GM21390 (cell line): ENCODE results near the gene DROSHA.

ENCODE experiments used
- ATAC-seq: cut with Tn5 transposase; IDR thresholded peaks from one replicate; pipeline ENCODE4 v1.9.1; 2021; ENCODE audit not compliant: unreplicated experiment

Gene DROSHA

GRCh38 chr5:31531543-31531887, 378 bp downstream of the DROSHA start:
- ATAC-seq = peak; percentile 29

- no peak for ATAC-seq
Observed at GRCh38 chr5:31530541-31531265, 1.2 kb downstream of the DROSHA start.

GRCh38 chr5:31523041-31523440, 8.9 kb downstream of the DROSHA start:
- ATAC-seq = no peak

- no peak for ATAC-seq
Observed at GRCh38 chr5:31516802-31517201, 15.1 kb downstream of the DROSHA start.

GRCh38 chr5:31511305-31511704, 20.6 kb downstream of the DROSHA start:
- no peak for ATAC-seq

GRCh38 chr5:31504529-31504928, 27.4 kb downstream of the DROSHA start:
- no peak for ATAC-seq

- ATAC-seq = no peak
Observed at GRCh38 chr5:31502506-31502905, 29.4 kb downstream of the DROSHA start.

GRCh38 chr5:31500256-31500655, 31.6 kb downstream of the DROSHA start:
- no peak for ATAC-seq

GRCh38 chr5:31496891-31497290, 35.0 kb downstream of the DROSHA start:
- ATAC-seq = no peak

- ATAC-seq = no peak
Observed at GRCh38 chr5:31496301-31496700, 35.6 kb downstream of the DROSHA start.

- ATAC-seq = no peak
Observed at GRCh38 chr5:31495336-31495735, 36.6 kb downstream of the DROSHA start.

- no peak for ATAC-seq
Observed at GRCh38 chr5:31492869-31493268, 39.0 kb downstream of the DROSHA start.

- no peak for ATAC-seq
Observed at GRCh38 chr5:31487506-31487905, 44.4 kb downstream of the DROSHA start.

GRCh38 chr5:31486441-31486840, 45.5 kb downstream of the DROSHA start:
- no peak for ATAC-seq

- ATAC-seq = no peak
Observed at GRCh38 chr5:31485376-31486207, 46.3 kb downstream of the DROSHA start.

- no peak for ATAC-seq
Observed at GRCh38 chr5:31481531-31482165, 50.2 kb downstream of the DROSHA start.

- ATAC-seq = no peak
Observed at GRCh38 chr5:31479706-31480105, 52.2 kb downstream of the DROSHA start.

- no peak for ATAC-seq
Observed at GRCh38 chr5:31478901-31479300, 53.0 kb downstream of the DROSHA start.

GRCh38 chr5:31477971-31478370, 53.9 kb downstream of the DROSHA start:
- no peak for ATAC-seq

GRCh38 chr5:31477516-31477915, 54.4 kb downstream of the DROSHA start:
- no peak for ATAC-seq

GRCh38 chr5:31476738-31477141, 55.2 kb downstream of the DROSHA start:
- no peak for ATAC-seq

- ATAC-seq = no peak
Observed at GRCh38 chr5:31471916-31472315, 60.0 kb downstream of the DROSHA start.
